Astrocyte (in vitro differentiated cells and primary cell): ENCODE measurements around the gene TMEM123. TPM values are rescaled to one million over a fixed set of nuclear protein-coding genes. Genes with fewer than 3 reads are reported as not detected.

ENCODE experiments used
- DNase-seq: peaks from one replicate; pipeline ENCODE4 v3.0.0-alpha.2; 2010; ENCODE audit warnings: low read depth
- FAIRE-seq: peaks from 2 replicates; lab custom pipeline; 2011; peaks lifted over from hg19 to GRCh38; lab: Jason Lieb, UNC
- H2AFZ ChIP-seq: 2 replicates; pipeline ENCODE4 v1.6.0; 2012; ENCODE audit warnings: low read depth, low read length, inconsistent platforms
- H3K27ac ChIP-seq: 2 replicates; pipeline ENCODE4 v1.5.1; 2011; ENCODE audit warnings: low read depth, low read length, inconsistent platforms
- H3K27me3 ChIP-seq: 2 replicates; pipeline ENCODE4 v1.6.0; 2011; ENCODE audit warnings: low read length, inconsistent platforms; ENCODE audit not compliant: insufficient read depth
- H3K36me3 ChIP-seq: 2 replicates; pipeline ENCODE4 v1.5.1; 2011; ENCODE audit warnings: low read length, inconsistent platforms; ENCODE audit not compliant: insufficient read depth
- H3K4me1 ChIP-seq: 2 replicates; pipeline ENCODE4 v1.5.1; 2011; ENCODE audit warnings: low read length, inconsistent platforms; ENCODE audit not compliant: insufficient read depth
- H3K4me2 ChIP-seq: 2 replicates; pipeline ENCODE4 v1.6.0; 2012; ENCODE audit warnings: low read length, inconsistent platforms
- H3K4me3 ChIP-seq: 2 replicates; pipeline ENCODE4 v1.5.1; 2011; ENCODE audit warnings: low read depth, mild to moderate bottlenecking, low read length, inconsistent platforms; ENCODE audit not compliant: insufficient read depth
- H3K79me2 ChIP-seq: 2 replicates; pipeline ENCODE4 v1.6.0; 2012; ENCODE audit warnings: mild to moderate bottlenecking, low read length, inconsistent platforms; ENCODE audit not compliant: insufficient read depth
- H3K9ac ChIP-seq: 2 replicates; pipeline ENCODE4 v1.6.0; 2012; ENCODE audit warnings: mild to moderate bottlenecking, low read length, inconsistent platforms
- H3K9me3 ChIP-seq: 2 replicates; pipeline ENCODE4 v1.5.1; 2012; ENCODE audit warnings: low read depth, mild to moderate bottlenecking, low read length, inconsistent platforms; ENCODE audit not compliant: insufficient read depth
- H4K20me1 ChIP-seq: 2 replicates; pipeline ENCODE4 v1.6.0; 2012; ENCODE audit warnings: low read length, inconsistent platforms; ENCODE audit not compliant: insufficient read depth
- H3K27ac Mint-ChIP-seq: one replicate; pipeline ENCODE4 v1.8.0; 2021; ENCODE audit warnings: mild to moderate bottlenecking, mixed read lengths; ENCODE audit not compliant: unreplicated experiment
- H3K27me3 Mint-ChIP-seq: one replicate; pipeline ENCODE4 v1.8.0; 2021; ENCODE audit warnings: low read depth, mixed read lengths; ENCODE audit not compliant: unreplicated experiment
- H3K36me3 Mint-ChIP-seq: one replicate; pipeline ENCODE4 v1.8.0; 2021; ENCODE audit warnings: low read depth, mixed read lengths; ENCODE audit not compliant: unreplicated experiment
- H3K4me1 Mint-ChIP-seq: one replicate; pipeline ENCODE4 v1.8.0; 2021; ENCODE audit warnings: low read depth, mixed read lengths; ENCODE audit not compliant: unreplicated experiment
- H3K4me3 Mint-ChIP-seq: one replicate; pipeline ENCODE4 v1.8.0; 2021; ENCODE audit warnings: mild to moderate bottlenecking, moderate library complexity, mixed read lengths; ENCODE audit not compliant: unreplicated experiment
- H3K9me3 Mint-ChIP-seq: one replicate; pipeline ENCODE4 v1.8.0; 2021; ENCODE audit warnings: mild to moderate bottlenecking, mixed read lengths; ENCODE audit not compliant: unreplicated experiment
- EZH2 ChIP-seq: IDR thresholded peaks from 2 replicates; pipeline ENCODE4 v1.6.1; 2012; ENCODE audit warnings: mild to moderate bottlenecking, low read length, inconsistent platforms; ENCODE audit not compliant: insufficient read depth
- total RNA-seq: library from RNA; stranded (reverse); gene quantifications from 2 replicates; pipeline ENCODE4 v1.2.1, GENCODE V29; 2021
- TF ChIP-seq, protein P1 (sequence below): IDR thresholded peaks from 2 replicates; pipeline ENCODE4 v1.5.1; 2011; ENCODE audit warnings: low read depth, mild to moderate bottlenecking, inconsistent platforms, low read length, moderate library complexity; ENCODE audit not compliant: insufficient read depth

TMEM123 gene
- total RNA-seq, 1 donor from 2014 or later: 234 TPM

GRCh38 chr11:102453921-102454320 lies 1.4 kb upstream of the TMEM123 start:
- Histone ChIP-seq H3K27me3 (no peaks in the 10 kb centered on the region), H3K9ac (no peak overlapping the region), H2AFZ (no peak overlapping the region), H3K79me2 (peaks cover 36% of the 10 kb centered on the region), H3K4me3 (no peak overlapping the region), H3K4me1 (peaks cover 10% of the 10 kb centered on the region), H3K4me2 (peak overlapping the region; percentile 85), H3K36me3 (no peaks in the 10 kb centered on the region), H3K27ac (no peak overlapping the region), H3K9me3 (no peaks in the 10 kb centered on the region), H4K20me1 (peaks cover 21% of the 10 kb centered on the region)
- Mint-ChIP-seq H3K9me3 (peaks cover 1% of the 10 kb centered on the region), H3K27ac (no peak overlapping the region), H3K27me3 (no peaks in the 10 kb centered on the region), H3K4me3 (peak overlapping the region; percentile 3), H3K4me1 (peaks cover 32% of the 10 kb centered on the region), H3K36me3 (no peaks in the 10 kb centered on the region)
- DNase-seq (no peak), FAIRE-seq (no peak)
- TF ChIP-seq, protein P1, sequence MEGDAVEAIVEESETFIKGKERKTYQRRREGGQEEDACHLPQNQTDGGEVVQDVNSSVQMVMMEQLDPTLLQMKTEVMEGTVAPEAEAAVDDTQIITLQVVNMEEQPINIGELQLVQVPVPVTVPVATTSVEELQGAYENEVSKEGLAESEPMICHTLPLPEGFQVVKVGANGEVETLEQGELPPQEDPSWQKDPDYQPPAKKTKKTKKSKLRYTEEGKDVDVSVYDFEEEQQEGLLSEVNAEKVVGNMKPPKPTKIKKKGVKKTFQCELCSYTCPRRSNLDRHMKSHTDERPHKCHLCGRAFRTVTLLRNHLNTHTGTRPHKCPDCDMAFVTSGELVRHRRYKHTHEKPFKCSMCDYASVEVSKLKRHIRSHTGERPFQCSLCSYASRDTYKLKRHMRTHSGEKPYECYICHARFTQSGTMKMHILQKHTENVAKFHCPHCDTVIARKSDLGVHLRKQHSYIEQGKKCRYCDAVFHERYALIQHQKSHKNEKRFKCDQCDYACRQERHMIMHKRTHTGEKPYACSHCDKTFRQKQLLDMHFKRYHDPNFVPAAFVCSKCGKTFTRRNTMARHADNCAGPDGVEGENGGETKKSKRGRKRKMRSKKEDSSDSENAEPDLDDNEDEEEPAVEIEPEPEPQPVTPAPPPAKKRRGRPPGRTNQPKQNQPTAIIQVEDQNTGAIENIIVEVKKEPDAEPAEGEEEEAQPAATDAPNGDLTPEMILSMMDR: no peak
- no peak for TF ChIP-seq EZH2

- TF ChIP-seq, protein P1: no peak
- no peak for TF ChIP-seq EZH2
- Histone ChIP-seq H2AFZ (peak overlapping the region; percentile 91), H3K27me3 (no peaks in the 10 kb centered on the region), H4K20me1 (peaks cover 21% of the 10 kb centered on the region), H3K9ac (peak overlapping the region; percentile 89), H3K9me3 (no peaks in the 10 kb centered on the region), H3K4me1 (peaks cover 10% of the 10 kb centered on the region), H3K27ac (peak overlapping the region; percentile 85), H3K79me2 (peaks cover 42% of the 10 kb centered on the region), H3K36me3 (no peaks in the 10 kb centered on the region), H3K4me2 (peak overlapping the region; percentile 85), H3K4me3 (peak overlapping the region; percentile 70)
- H3K36me3 Mint-ChIP-seq: no peaks in the 10 kb centered on the region
- peak overlapping the region; percentile 97 for H3K27ac Mint-ChIP-seq
- H3K9me3 Mint-ChIP-seq: peaks cover 1% of the 10 kb centered on the region
- no peaks in the 10 kb centered on the region for H3K27me3 Mint-ChIP-seq
- H3K4me1 Mint-ChIP-seq: peaks cover 38% of the 10 kb centered on the region
- H3K4me3 Mint-ChIP-seq: peak overlapping the region; percentile 98
- no peak for FAIRE-seq
- DNase-seq: no peak
Measured at GRCh38 chr11:102453302-102453695, 734 bp upstream of the TMEM123 start.

GRCh38 chr11:102451681-102452460 lies 694 bp downstream of the TMEM123 start:
- peaks cover 15% of the 10 kb centered on the region for H3K4me1 ChIP-seq
- H3K4me3 Mint-ChIP-seq: peak overlapping the region; percentile 97
- TF ChIP-seq, protein P1: no peak
- no peak for TF ChIP-seq EZH2
- no peaks in the 10 kb centered on the region for H3K27me3 ChIP-seq
- peak overlapping the region; percentile 66 for H3K27ac ChIP-seq
- peak overlapping the region; percentile 70 for H3K4me3 ChIP-seq
- peak; percentile 31 for DNase-seq
- H3K36me3 ChIP-seq: peaks cover 3% of the 10 kb centered on the region
- H3K9me3 Mint-ChIP-seq: peaks cover 1% of the 10 kb centered on the region
- H3K4me2 ChIP-seq: peak overlapping the region; percentile 85
- H3K27me3 Mint-ChIP-seq: no peaks in the 10 kb centered on the region
- no peak for FAIRE-seq
- H3K79me2 ChIP-seq: peaks cover 51% of the 10 kb centered on the region
- H2AFZ ChIP-seq: peak overlapping the region; percentile 61
- H3K9me3 ChIP-seq: no peaks in the 10 kb centered on the region
- peaks cover 21% of the 10 kb centered on the region for H4K20me1 ChIP-seq
- peak overlapping the region; percentile 71 for H3K27ac Mint-ChIP-seq
- H3K36me3 Mint-ChIP-seq: no peaks in the 10 kb centered on the region
- H3K4me1 Mint-ChIP-seq: peaks cover 49% of the 10 kb centered on the region
- H3K9ac ChIP-seq: peak overlapping the region; percentile 89
